Activated T-cell treated with anti-CD3 and anti-CD28 coated beads, Interleukin-2, amount 50 U/mL, for 1 hour (primary cell): ENCODE results near the gene RAET1L.
"Not testable (repeated sequence)": the region's sequence is repeated elsewhere in the genome, so short reads cannot be mapped to it uniquely, and the experiment has no call there.

Experiments
- DNase-seq: peaks from one replicate; pipeline ENCODE4 v3.0.0-alpha.2; 2020

Gene RAET1L

GRCh38 chr6:150015281-150016001 lies 9.9 kb downstream of the RAET1L start:
- DNase-seq: not testable (repeated sequence)

GRCh38 chr6:150014623-150015280 lies 10.6 kb downstream of the RAET1L start:
- not testable (repeated sequence) for DNase-seq

- not testable (repeated sequence) for DNase-seq
Measured at GRCh38 chr6:150013785-150014622, 11.3 kb downstream of the RAET1L start.

- not testable (repeated sequence) for DNase-seq
Measured at GRCh38 chr6:150012846-150013784, 12.2 kb downstream of the RAET1L start.

GRCh38 chr6:150008588-150008987 lies 16.7 kb downstream of the RAET1L start:
- no peak for DNase-seq

- DNase-seq: peak; percentile 55
Measured at GRCh38 chr6:150006961-150007464, 18.3 kb downstream of the RAET1L start.

- no peak for DNase-seq
Measured at GRCh38 chr6:150005761-150006651, 19.3 kb downstream of the RAET1L start.

GRCh38 chr6:150004783-150005717 lies 20.3 kb downstream of the RAET1L start:
- DNase-seq: peak; percentile 89

GRCh38 chr6:150004101-150004782 lies 21.1 kb downstream of the RAET1L start:
- peak; percentile 66 for DNase-seq

- not testable (repeated sequence) for DNase-seq
Measured at GRCh38 chr6:150003599-150003998, 21.7 kb downstream of the RAET1L start.

GRCh38 chr6:150002710-150003109 lies 22.6 kb downstream of the RAET1L start:
- no peak for DNase-seq

- DNase-seq: no peak
Measured at GRCh38 chr6:150001295-150002008, 23.9 kb downstream of the RAET1L start.

GRCh38 chr6:149999636-150000035 lies 25.7 kb downstream of the RAET1L start:
- no peak for DNase-seq

- DNase-seq: no peak
Measured at GRCh38 chr6:149995971-149996370, 29.4 kb downstream of the RAET1L start.

GRCh38 chr6:149995235-149995750 lies 30.0 kb downstream of the RAET1L start:
- DNase-seq: no peak

GRCh38 chr6:149991838-149992237 lies 33.5 kb downstream of the RAET1L start:
- no peak for DNase-seq

GRCh38 chr6:149991472-149991795 lies 33.9 kb downstream of the RAET1L start:
- not testable (repeated sequence) for DNase-seq
